Activated naive CD4-positive, alpha-beta T cell treated with anti-CD3 and anti-CD28 coated beads for 36 hours (primary cell): ENCODE results near the gene UBAP1L. TPM values are rescaled to one million over a fixed set of nuclear protein-coding genes. Genes with fewer than 3 reads are reported as not detected.
"Not testable (repeated sequence)": the region's sequence is repeated elsewhere in the genome, so short reads cannot be mapped to it uniquely, and the experiment has no call there.

Source experiments
- CTCF ChIA-PET: fragments of 350-600 bp; sonication (Branson Sonifier 250); formaldehyde crosslinking; loops from one replicate; lab custom pipeline; 2021; ENCODE audit warnings: antibody characterized with exemption; lab: Charles Lee
- DNase-seq: peaks from one replicate; pipeline ENCODE4 v3.0.0-alpha.2; 2020
- H3K27ac Mint-ChIP-seq: one replicate; pipeline ENCODE4 v1.8.0; 2021; ENCODE audit warnings: mild to moderate bottlenecking, mixed read lengths
- H3K27me3 Mint-ChIP-seq: one replicate; pipeline ENCODE4 v1.8.0; 2021; ENCODE audit warnings: low read depth, mixed read lengths
- H3K36me3 Mint-ChIP-seq: one replicate; pipeline ENCODE4 v1.8.0; 2021; ENCODE audit warnings: low read depth, mixed read lengths
- H3K4me1 Mint-ChIP-seq: one replicate; pipeline ENCODE4 v1.8.0; 2021; ENCODE audit warnings: low read depth, mixed read lengths
- H3K4me3 Mint-ChIP-seq: one replicate; pipeline ENCODE4 v1.8.0; 2021; ENCODE audit warnings: mild to moderate bottlenecking, moderate library complexity, mixed read lengths
- H3K9me3 Mint-ChIP-seq: one replicate; pipeline ENCODE4 v1.8.0; 2021; ENCODE audit warnings: mixed read lengths
- intact Hi-C: fragments of 100-400 bp; cut with micrococcal nuclease; formaldehyde crosslinking; loops from one replicate; pipeline ENCODE4 v1.15.1; 2023
- total RNA-seq, 2 experiments: library from RNA; stranded (reverse); gene quantifications; one replicate each; pipeline ENCODE4 v1.2.3, GENCODE V29; 2021

Gene UBAP1L
- total RNA-seq, 2 experiments from 2014 or later, result 1.6 to 1.9 TPM

GRCh38 chr15:65132878-65133547 is 18.0 kb upstream of the UBAP1L start:
- CTCF ChIA-PET, result no interaction called here
- peak overlapping the region; percentile 38 for H3K27ac Mint-ChIP-seq
- intact Hi-C loops, result loop anchor here (1.0 to 2.0 kb wide), 2 partner anchors 52 to 164 kb away; partner anchors contain the start of genes CLPX and RNU5A-1

GRCh38 chr15:65130941-65131340 is 15.9 kb upstream of the UBAP1L start:
- peaks cover 12% of the 10 kb centered on the region for H3K36me3 Mint-ChIP-seq
- H3K4me3 Mint-ChIP-seq, result no peak overlapping the region

More at GRCh38 chr15:65132878-65133547, 18.0 kb upstream of the UBAP1L start:
- Mint-ChIP-seq H3K36me3 (peaks cover 9% of the 10 kb centered on the region), H3K27me3 (no peaks in the 10 kb centered on the region), H3K9me3 (peaks cover 10% of the 10 kb centered on the region), H3K4me1 (peaks cover 24% of the 10 kb centered on the region), H3K4me3 (peak overlapping the region; percentile 85)
- peak; percentile 11 for DNase-seq

GRCh38 chr15:65115542-65115941 is 542 bp upstream of the UBAP1L start:
- DNase-seq, result no peak
- H3K9me3 Mint-ChIP-seq, result no peaks in the 10 kb centered on the region
- CTCF ChIA-PET, result no interaction called here
- peaks cover 22% of the 10 kb centered on the region for H3K36me3 Mint-ChIP-seq
- H3K27me3 Mint-ChIP-seq, result no peaks in the 10 kb centered on the region
- H3K4me3 Mint-ChIP-seq, result no peak overlapping the region
- intact Hi-C loops, result no loop called here
- H3K27ac Mint-ChIP-seq, result no peak overlapping the region
- H3K4me1 Mint-ChIP-seq, result no peaks in the 10 kb centered on the region

More at GRCh38 chr15:65130941-65131340, 15.9 kb upstream of the UBAP1L start:
- no peaks in the 10 kb centered on the region for H3K9me3 Mint-ChIP-seq
- H3K27me3 Mint-ChIP-seq, result no peaks in the 10 kb centered on the region
- CTCF ChIA-PET, result no interaction called here
- no peak overlapping the region for H3K27ac Mint-ChIP-seq
- DNase-seq, result no peak
- peaks cover 28% of the 10 kb centered on the region for H3K4me1 Mint-ChIP-seq
- intact Hi-C loops, result no loop called here

GRCh38 chr15:65110676-65111292 is 4.2 kb downstream of the UBAP1L start:
- H3K4me1 Mint-ChIP-seq, result no peaks in the 10 kb centered on the region
- H3K27me3 Mint-ChIP-seq, result no peaks in the 10 kb centered on the region
- CTCF ChIA-PET, result no interaction called here

GRCh38 chr15:65106011-65106590 is 8.9 kb downstream of the UBAP1L start:
- Mint-ChIP-seq H3K4me3 (no peak overlapping the region), H3K27me3 (no peaks in the 10 kb centered on the region), H3K9me3 (no peaks in the 10 kb centered on the region), H3K27ac (no peak overlapping the region), H3K36me3 (peaks cover 10% of the 10 kb centered on the region), H3K4me1 (no peaks in the 10 kb centered on the region)
- DNase-seq, result no peak
- intact Hi-C loops, result no loop called here
- CTCF ChIA-PET, result interaction anchor here (0.6 kb wide), 1 partner anchor 344 kb away, joined by 3 read pairs; no protein-coding TSS in a partner anchor

More at GRCh38 chr15:65110676-65111292, 4.2 kb downstream of the UBAP1L start:
- Mint-ChIP-seq H3K27ac (no peak overlapping the region), H3K4me3 (no peak overlapping the region), H3K9me3 (no peaks in the 10 kb centered on the region), H3K36me3 (peaks cover 6% of the 10 kb centered on the region)
- DNase-seq, result no peak
- intact Hi-C loops, result no loop called here

- Mint-ChIP-seq H3K27me3 (no peaks in the 10 kb centered on the region), H3K4me3 (no peak overlapping the region), H3K9me3 (no peaks in the 10 kb centered on the region), H3K27ac (no peak overlapping the region), H3K36me3 (peaks cover 12% of the 10 kb centered on the region), H3K4me1 (no peaks in the 10 kb centered on the region)
- no peak for DNase-seq
- CTCF ChIA-PET, result no interaction called here
- intact Hi-C loops, result no loop called here
Measured at GRCh38 chr15:65105038-65105437, 10.0 kb downstream of the UBAP1L start.

GRCh38 chr15:65102912-65103311 is 12.1 kb downstream of the UBAP1L start:
- no peak overlapping the region for H3K27ac Mint-ChIP-seq
- no peak for DNase-seq
- H3K4me3 Mint-ChIP-seq, result no peak overlapping the region
- intact Hi-C loops, result no loop called here
- no peaks in the 10 kb centered on the region for H3K27me3 Mint-ChIP-seq
- H3K4me1 Mint-ChIP-seq, result no peaks in the 10 kb centered on the region
- H3K36me3 Mint-ChIP-seq, result peaks cover 15% of the 10 kb centered on the region
- CTCF ChIA-PET, result interaction anchor here (1.2 to 2.8 kb wide), 2 partner anchors 11 to 69 kb away, joined by 5 to 14 read pairs; no protein-coding TSS in a partner anchor
- no peaks in the 10 kb centered on the region for H3K9me3 Mint-ChIP-seq

- H3K27ac Mint-ChIP-seq, result no peak overlapping the region
- no peak overlapping the region for H3K4me3 Mint-ChIP-seq
- H3K36me3 Mint-ChIP-seq, result peaks cover 15% of the 10 kb centered on the region
- no peaks in the 10 kb centered on the region for H3K9me3 Mint-ChIP-seq
- intact Hi-C loops, result loop anchor here (1.0 kb wide), 1 partner anchor 48 kb away; no protein-coding TSS in a partner anchor
- H3K27me3 Mint-ChIP-seq, result no peaks in the 10 kb centered on the region
- H3K4me1 Mint-ChIP-seq, result no peaks in the 10 kb centered on the region
- CTCF ChIA-PET, result interaction anchor here (0.6 to 2.8 kb wide), 13 partner anchors 12 to 499 kb away, joined by 3 to 14 read pairs (median 4); partner anchors contain the start of gene PARP16
- DNase-seq, result no peak
Measured at GRCh38 chr15:65101891-65102708, 12.9 kb downstream of the UBAP1L start.

GRCh38 chr15:65101411-65101890 is 13.5 kb downstream of the UBAP1L start:
- intact Hi-C loops, result loop anchor here (1.0 kb wide), 1 partner anchor 47 kb away; no protein-coding TSS in a partner anchor
- Mint-ChIP-seq H3K4me1 (no peaks in the 10 kb centered on the region), H3K36me3 (peaks cover 15% of the 10 kb centered on the region), H3K27ac (no peak overlapping the region), H3K27me3 (no peaks in the 10 kb centered on the region), H3K4me3 (no peak overlapping the region), H3K9me3 (no peaks in the 10 kb centered on the region)
- peak; percentile 76 for DNase-seq
- CTCF ChIA-PET, result interaction anchor here (0.5 to 2.8 kb wide), 16 partner anchors 14 to 499 kb away, joined by 3 to 14 read pairs (median 4); partner anchors contain the start of gene PARP16

- CTCF ChIA-PET, result interaction anchor here (0.6 to 2.8 kb wide), 4 partner anchors 36 to 156 kb away, joined by 3 to 14 read pairs (median 4); no protein-coding TSS in a partner anchor
- H3K9me3 Mint-ChIP-seq, result no peaks in the 10 kb centered on the region
- intact Hi-C loops, result no loop called here
- no peak overlapping the region for H3K4me3 Mint-ChIP-seq
- H3K4me1 Mint-ChIP-seq, result no peaks in the 10 kb centered on the region
- no peak for DNase-seq
- H3K27ac Mint-ChIP-seq, result no peak overlapping the region
- H3K27me3 Mint-ChIP-seq, result no peaks in the 10 kb centered on the region
- peaks cover 15% of the 10 kb centered on the region for H3K36me3 Mint-ChIP-seq
Measured at GRCh38 chr15:65100442-65100841, 14.6 kb downstream of the UBAP1L start.

- H3K4me1 Mint-ChIP-seq, intact Hi-C loops, H3K4me3 Mint-ChIP-seq: not testable (repeated sequence)
Measured at GRCh38 chr15:65099801-65100200, 15.2 kb downstream of the UBAP1L start.

More at GRCh38 chr15:65099801-65100200, 15.2 kb downstream of the UBAP1L start:
- H3K27ac Mint-ChIP-seq, CTCF ChIA-PET, DNase-seq, H3K27me3 Mint-ChIP-seq, H3K9me3 Mint-ChIP-seq: not testable (repeated sequence)
- H3K36me3 Mint-ChIP-seq, result peaks cover 15% of the 10 kb centered on the region
